Activated CD8-positive, alpha-beta T cell treated with anti-CD3 and anti-CD28 coated beads for 36 hours (primary cell): ENCODE measurements around the gene CRMP1. TPM values are rescaled to one million over a fixed set of nuclear protein-coding genes. Genes with fewer than 3 reads are reported as not detected.

Source experiments
- ATAC-seq: fragments of 200-7000 bp; cut with Tn5 transposase; one replicate; pipeline ENCODE4 v1.10.0; 2021; ENCODE audit warnings: mild to moderate bottlenecking, moderate library complexity
- CTCF ChIA-PET: fragments of 350-600 bp; sonication (Branson Sonifier 250); formaldehyde crosslinking; loops from one replicate; lab custom pipeline; 2021; ENCODE audit warnings: antibody characterized with exemption; lab: Charles Lee
- POLR2A ChIA-PET: fragments of 350-600 bp; sonication (Branson Sonifier 250); formaldehyde crosslinking; loops from one replicate; lab custom pipeline; 2021; ENCODE audit warnings: antibody characterized with exemption; lab: Charles Lee
- DNase-seq: peaks from one replicate; pipeline ENCODE4 v3.0.0-alpha.2; 2020
- H3K27ac Mint-ChIP-seq: one replicate; pipeline ENCODE4 v1.8.0; 2021; ENCODE audit warnings: mild to moderate bottlenecking, mixed read lengths
- H3K27me3 Mint-ChIP-seq: one replicate; pipeline ENCODE4 v1.8.0; 2021; ENCODE audit warnings: mixed read lengths
- H3K36me3 Mint-ChIP-seq: one replicate; pipeline ENCODE4 v1.8.0; 2021; ENCODE audit warnings: low read depth, mixed read lengths
- H3K4me1 Mint-ChIP-seq: one replicate; pipeline ENCODE4 v1.8.0; 2021; ENCODE audit warnings: low read depth, mixed read lengths
- H3K4me3 Mint-ChIP-seq: one replicate; pipeline ENCODE4 v1.8.0; 2021; ENCODE audit warnings: mild to moderate bottlenecking, moderate library complexity, mixed read lengths
- H3K9me3 Mint-ChIP-seq: one replicate; pipeline ENCODE4 v1.8.0; 2021; ENCODE audit warnings: mixed read lengths
- CTCF ChIP-seq: fragments of 200-600 bp; IDR thresholded peaks from one replicate; pipeline ENCODE4 v1.8.0; 2022; ENCODE audit warnings: antibody characterized with exemption, mild to moderate bottlenecking
- intact Hi-C: fragments of 100-400 bp; cut with micrococcal nuclease; formaldehyde crosslinking; loops from one replicate; pipeline ENCODE4 v1.10.0; 2022
- total RNA-seq, 2 experiments: library from RNA; stranded (reverse); gene quantifications; one replicate each; pipeline ENCODE4 v1.2.3, GENCODE V29; 2021

Gene CRMP1
- total RNA-seq, 2 experiments from 2014 or later, result not detected

- ATAC-seq, result no peak
- Mint-ChIP-seq H3K4me3 (no peak overlapping the region), H3K9me3 (no peaks in the 10 kb centered on the region), H3K27me3 (peaks cover 4% of the 10 kb centered on the region), H3K27ac (no peak overlapping the region), H3K4me1 (no peaks in the 10 kb centered on the region), H3K36me3 (no peaks in the 10 kb centered on the region)
- intact Hi-C loops, result no loop called here
- POLR2A ChIA-PET, result no interaction called here
- no peak for DNase-seq
- TF ChIP-seq CTCF, result no peak
- CTCF ChIA-PET, result no interaction called here
Measured at GRCh38 chr4:5924461-5925125, 31.7 kb upstream of the CRMP1 start.

- Mint-ChIP-seq H3K9me3 (no peaks in the 10 kb centered on the region), H3K27me3 (peaks cover 4% of the 10 kb centered on the region), H3K36me3 (no peaks in the 10 kb centered on the region), H3K4me1 (no peaks in the 10 kb centered on the region), H3K4me3 (no peak overlapping the region), H3K27ac (no peak overlapping the region)
- CTCF ChIA-PET, result no interaction called here
- no peak for DNase-seq
- POLR2A ChIA-PET, result no interaction called here
- intact Hi-C loops, result no loop called here
- ATAC-seq, result no peak
- no peak for TF ChIP-seq CTCF
Measured at GRCh38 chr4:5923376-5923775, 30.5 kb upstream of the CRMP1 start.

- ChIA-PET CTCF (no interaction called here), POLR2A (no interaction called here)
- no peak for DNase-seq
- Mint-ChIP-seq H3K4me3 (no peak overlapping the region), H3K4me1 (no peaks in the 10 kb centered on the region), H3K9me3 (no peaks in the 10 kb centered on the region), H3K36me3 (no peaks in the 10 kb centered on the region), H3K27me3 (peaks cover 4% of the 10 kb centered on the region), H3K27ac (no peak overlapping the region)
- ATAC-seq, result no peak
- TF ChIP-seq CTCF, result no peak
- intact Hi-C loops, result no loop called here
Measured at GRCh38 chr4:5922556-5922955, 29.7 kb upstream of the CRMP1 start.

GRCh38 chr4:5921981-5922380 is 29.1 kb upstream of the CRMP1 start:
- H3K4me3 Mint-ChIP-seq, result no peak overlapping the region

More at GRCh38 chr4:5921981-5922380, 29.1 kb upstream of the CRMP1 start:
- H3K9me3 Mint-ChIP-seq, result no peaks in the 10 kb centered on the region
- intact Hi-C loops, result no loop called here
- ChIA-PET POLR2A (no interaction called here), CTCF (no interaction called here)
- no peak overlapping the region for H3K27ac Mint-ChIP-seq
- DNase-seq (no peak), ATAC-seq (no peak)
- no peak for TF ChIP-seq CTCF
- no peaks in the 10 kb centered on the region for H3K4me1 Mint-ChIP-seq
- no peaks in the 10 kb centered on the region for H3K36me3 Mint-ChIP-seq
- peaks cover 4% of the 10 kb centered on the region for H3K27me3 Mint-ChIP-seq
